Measurements from ENCODE around the gene VWA8.
"Not testable (repeated sequence)": the region's sequence is repeated elsewhere in the genome, so short reads cannot be mapped to it uniquely, and the experiment has no call there.

Gene VWA8

DNA sequence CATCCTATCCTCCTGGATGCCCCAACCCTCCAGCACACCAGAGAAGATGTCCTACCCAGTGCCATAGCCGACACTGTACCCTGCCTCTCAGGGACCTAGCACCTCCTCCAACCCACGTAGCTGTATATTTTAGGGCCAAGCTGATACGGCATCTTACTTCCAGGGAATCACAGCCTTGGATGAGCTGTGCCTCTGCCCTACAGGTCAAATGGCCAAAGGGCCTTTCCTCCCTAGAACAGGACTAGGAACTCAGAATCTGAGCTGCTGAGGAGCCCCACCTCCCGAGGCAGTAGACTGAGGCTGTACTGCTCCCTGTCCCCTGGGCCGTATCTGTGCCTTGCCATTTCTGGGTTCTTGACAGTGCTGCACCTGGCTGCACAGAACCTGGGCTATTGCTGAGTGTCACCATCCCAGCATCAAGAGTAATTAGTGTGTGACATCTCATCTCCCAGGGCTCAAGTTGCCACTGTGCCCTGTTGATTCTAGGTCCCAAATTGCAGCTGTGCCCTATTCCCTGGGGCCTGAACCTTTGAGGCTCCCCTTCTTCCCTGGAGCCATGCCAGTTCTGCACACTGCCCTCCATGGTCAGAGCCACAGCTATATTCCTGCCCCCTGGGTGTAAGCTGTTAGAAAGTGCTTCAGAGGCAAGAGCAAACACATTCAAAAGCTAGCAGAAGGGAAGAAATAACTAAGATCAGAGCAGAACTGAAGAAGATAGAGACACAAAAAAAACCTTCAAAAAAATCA is 41.0 kb downstream of the VWA8 start:
- FAIRE-seq = no peak

GRCh38 chr13:41919031-41919740 is 41.7 kb downstream of the VWA8 start:
- no peak for FAIRE-seq

- FAIRE-seq = no peak
Measured at GRCh38 chr13:41917641-41918040, 43.3 kb downstream of the VWA8 start.

DNA sequence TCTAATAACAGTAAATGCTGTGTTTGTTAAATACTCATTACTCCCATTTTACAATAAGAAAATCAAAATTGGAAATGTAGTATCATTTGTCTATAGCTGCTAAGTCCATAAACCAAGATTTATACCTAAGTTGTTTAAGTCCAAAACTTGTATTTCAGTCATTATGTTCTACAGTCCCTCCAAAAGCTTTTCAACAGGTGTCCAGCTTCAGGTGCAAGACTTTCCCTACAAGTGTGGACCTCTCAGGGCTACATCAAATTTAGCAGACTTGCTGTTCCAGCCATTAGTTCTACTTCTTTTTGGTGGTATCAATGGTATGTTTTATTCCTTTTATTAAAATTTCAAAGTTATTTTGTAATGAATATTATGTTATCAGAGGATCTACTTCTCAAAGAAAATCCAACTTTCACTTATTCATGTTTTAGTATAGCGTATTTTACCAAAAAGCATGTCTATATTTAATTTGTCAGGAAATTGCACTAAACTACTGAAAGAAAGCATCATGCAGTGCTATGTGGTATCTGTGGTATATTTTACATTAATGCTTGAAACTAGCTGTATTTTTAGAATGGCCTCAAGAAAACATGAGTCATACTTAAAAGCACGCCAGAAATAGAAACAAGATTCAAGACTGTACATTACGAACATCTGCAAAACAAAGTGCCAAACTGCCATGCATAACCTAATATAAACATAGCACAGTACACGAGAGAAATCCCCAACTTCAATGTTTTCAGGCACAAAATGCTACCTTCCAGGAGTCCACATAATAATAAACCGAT is 44.5 kb downstream of the VWA8 start:
- FAIRE-seq = peak; percentile 58

DNA sequence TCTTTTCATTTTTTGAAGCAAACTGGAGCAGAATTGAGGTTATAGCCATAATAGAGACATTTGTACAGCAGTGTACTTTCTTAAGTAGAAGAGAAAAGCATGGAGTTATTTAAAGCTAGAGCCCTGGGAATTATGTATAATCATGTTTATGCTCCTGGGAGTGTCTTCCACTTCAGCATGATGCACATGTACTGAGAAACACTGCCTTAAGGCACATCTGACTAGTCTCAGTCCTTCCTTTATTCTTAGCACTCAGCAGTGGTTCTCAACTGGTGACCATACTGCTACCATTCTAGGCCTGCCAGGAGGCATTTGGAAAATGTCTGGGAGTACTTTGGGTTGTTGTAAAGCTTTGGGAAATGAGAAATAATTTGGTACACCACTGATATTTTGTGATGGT is 45.8 kb downstream of the VWA8 start:
- no peak for FAIRE-seq

DNA sequence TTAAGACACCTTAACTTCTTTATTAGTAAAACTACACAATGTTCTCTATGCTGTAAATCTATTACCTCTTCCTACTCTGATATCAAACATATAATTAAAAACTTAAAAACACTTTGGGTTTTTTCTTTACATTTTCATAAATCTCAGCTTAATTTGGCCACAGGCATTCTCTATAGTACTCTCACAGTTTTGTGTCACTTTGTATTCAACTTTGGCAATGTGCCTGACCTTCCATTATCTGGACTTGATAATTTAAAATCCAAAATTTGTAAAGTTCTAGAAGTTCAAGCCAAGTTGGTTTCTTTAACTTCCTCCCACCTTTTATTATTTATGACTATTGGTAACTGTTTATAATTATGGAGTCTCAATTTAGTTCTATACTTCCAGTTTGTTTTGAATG is 46.4 kb downstream of the VWA8 start:
- no peak for FAIRE-seq

GRCh38 chr13:41909506-41909905 is 51.4 kb downstream of the VWA8 start:
- FAIRE-seq = no peak

GRCh38 chr13:41905600-41906254 is 55.2 kb downstream of the VWA8 start:
- FAIRE-seq = peak; percentile 90

GRCh38 chr13:41900918-41901317 is 60.0 kb downstream of the VWA8 start:
- FAIRE-seq = no peak

GRCh38 chr13:41898411-41898810 is 62.5 kb downstream of the VWA8 start:
- FAIRE-seq = not testable (repeated sequence)

DNA sequence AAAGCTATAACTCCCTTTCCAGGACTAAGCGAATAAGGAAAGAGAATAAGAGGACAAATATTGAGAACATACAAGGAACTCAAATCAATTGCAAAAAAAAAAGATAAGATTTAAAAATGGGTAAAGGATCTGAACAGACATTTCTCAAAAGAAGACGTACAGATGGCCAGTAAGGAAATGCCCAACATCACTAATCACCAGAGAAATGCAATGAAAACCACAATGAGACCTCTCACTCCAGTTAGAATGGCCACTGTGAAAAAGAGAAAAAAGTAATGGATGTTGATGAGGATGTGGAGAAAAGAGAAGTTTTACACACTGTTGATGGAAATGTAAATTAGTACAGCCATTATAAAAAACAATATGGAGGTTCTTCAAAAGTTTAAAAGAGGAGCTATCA is 63.8 kb downstream of the VWA8 start:
- no peak for FAIRE-seq

DNA sequence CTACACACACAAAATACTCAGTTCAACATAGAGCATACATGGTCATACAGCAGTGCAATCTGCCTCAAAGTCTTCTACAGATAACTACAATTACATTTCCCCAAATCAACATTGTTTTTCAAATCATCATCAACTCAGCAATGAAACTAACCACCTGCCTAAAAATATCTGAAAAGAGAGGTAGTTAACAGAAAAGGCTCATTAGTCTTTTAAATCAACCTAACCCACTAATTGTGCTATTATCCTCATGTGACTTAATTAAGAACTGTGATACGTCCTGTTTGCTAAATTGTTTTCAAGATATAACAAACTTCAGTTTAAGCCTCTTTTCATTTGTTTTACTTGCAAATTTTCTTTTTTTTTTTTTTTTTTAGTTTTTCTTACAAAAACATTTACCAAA is 65.4 kb downstream of the VWA8 start:
- no peak for FAIRE-seq

- no peak for FAIRE-seq
Measured at GRCh38 chr13:41891119-41891518, 69.8 kb downstream of the VWA8 start.

DNA sequence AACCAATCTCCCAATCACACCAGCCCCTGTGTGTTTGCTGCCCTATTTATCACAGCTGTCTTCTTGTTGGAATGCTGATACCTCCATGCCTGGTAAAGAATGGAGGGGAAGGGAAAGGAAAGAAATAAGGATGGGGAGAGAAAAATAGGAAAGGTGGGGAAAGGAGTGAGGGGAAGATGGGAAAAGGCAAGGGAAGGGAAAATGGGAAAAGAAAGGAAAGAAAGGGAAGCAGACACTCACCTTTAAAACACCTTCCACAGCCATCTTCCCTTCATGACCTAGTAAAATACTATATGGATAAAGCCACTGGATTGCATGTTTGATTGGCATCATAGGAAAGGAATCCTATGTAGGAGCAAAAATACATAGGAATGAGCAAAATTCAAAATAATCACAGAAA is 77.8 kb downstream of the VWA8 start:
- FAIRE-seq = no peak

DNA sequence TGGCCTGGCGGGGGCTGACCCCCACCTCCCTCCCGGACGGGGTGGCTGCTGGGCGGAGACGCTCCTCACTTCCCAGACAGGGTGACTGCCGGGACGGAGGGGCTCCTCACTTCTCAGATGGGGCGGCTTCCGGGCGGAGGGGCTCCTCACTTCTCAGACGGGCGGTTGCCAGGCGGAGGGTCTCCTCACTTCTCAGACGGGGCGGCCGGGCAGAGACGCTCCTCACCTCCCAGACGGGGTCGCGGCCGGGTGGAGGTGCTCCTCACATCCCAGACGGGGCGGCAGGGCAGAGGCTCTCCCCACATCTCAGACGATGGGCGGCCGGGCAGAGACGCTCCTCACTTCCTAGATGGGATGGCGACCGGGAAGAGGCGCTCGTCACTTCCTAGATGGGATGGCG is 79.0 kb downstream of the VWA8 start:
- FAIRE-seq = not testable (repeated sequence)

DNA sequence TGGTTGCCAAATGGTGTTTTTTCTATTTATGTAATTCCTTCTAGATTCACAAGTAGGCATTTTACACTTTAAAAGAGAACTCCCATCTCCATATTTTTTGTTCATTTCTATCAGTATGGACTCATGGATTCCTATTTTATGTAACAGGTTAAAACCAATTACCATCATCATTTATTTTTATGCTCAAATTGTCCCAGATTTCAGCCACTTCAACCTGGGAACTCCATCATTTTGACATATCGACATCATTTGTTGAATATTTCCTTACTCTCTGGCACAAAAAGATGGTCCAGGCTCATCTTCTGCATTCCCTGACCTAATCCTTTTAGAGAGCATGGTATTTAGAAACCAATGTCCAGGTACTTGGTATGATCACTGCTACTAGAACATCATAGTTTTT is 79.9 kb downstream of the VWA8 start:
- no peak for FAIRE-seq

- FAIRE-seq = no peak
Measured at GRCh38 chr13:41864658-41865057, 96.3 kb downstream of the VWA8 start.

GRCh38 chr13:41862659-41863058 is 98.2 kb downstream of the VWA8 start:
- FAIRE-seq = not testable (repeated sequence)

DNA sequence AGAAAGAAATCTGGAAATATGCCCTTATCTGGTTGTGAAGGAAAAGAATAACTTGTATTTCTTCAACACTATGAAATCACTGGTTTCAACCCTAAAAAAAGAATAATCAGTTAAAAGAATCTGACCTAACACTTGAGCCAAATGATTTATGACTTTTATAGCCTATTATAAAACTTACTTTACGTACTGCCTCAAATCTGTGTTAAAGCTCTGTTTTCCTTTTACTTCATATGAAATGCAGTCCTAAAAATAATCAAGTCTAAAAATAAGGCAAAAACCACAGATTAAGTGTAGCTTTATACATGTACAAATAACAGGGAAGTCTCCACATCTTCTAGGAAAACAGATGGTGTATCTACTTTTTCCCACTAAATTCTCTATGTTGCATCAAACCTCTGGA is 101.3 kb downstream of the VWA8 start:
- FAIRE-seq = no peak

DNA sequence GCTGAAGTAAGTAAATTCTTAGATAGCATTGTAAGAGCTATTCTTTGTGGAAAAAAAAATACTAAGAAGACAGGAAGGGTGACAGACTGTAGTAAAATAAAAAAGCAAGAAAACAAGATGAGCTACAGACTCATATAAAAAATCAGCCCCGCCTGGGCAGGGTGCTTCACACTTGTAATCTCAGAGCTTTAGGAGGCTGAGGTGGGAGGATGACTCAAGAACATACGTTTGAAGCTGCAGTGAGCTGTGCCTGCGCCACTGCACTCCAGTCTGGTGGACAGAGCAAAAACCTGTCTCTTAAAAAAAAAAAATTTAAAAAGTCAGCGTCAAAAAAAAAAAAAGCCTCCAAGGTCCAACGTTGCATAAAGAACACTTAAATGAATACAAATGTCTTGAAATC is 102.1 kb downstream of the VWA8 start:
- FAIRE-seq = no peak

- no peak for FAIRE-seq
Measured at GRCh38 chr13:41854758-41855157, 106.2 kb downstream of the VWA8 start.

GRCh38 chr13:41851351-41851750 is 109.6 kb downstream of the VWA8 start:
- FAIRE-seq = no peak

Data from islet of Langerhans (tissue), 1 donor.